ENCODE results near the gene CCDC196.

- TF ChIP-seq POLR2A (IDR thresholded peaks at IDR 0.05) = no peak
- no peak for TF ChIP-seq CTCF (IDR thresholded peaks at IDR 0.05)
- TF ChIP-seq POLR2AphosphoS5 (IDR thresholded peaks at IDR 0.05) = no peak
- no peak for TF ChIP-seq EP300 (IDR thresholded peaks at IDR 0.05)
Measured at GRCh38 chr14:66496188-66496807, 10.1 kb downstream of the CCDC196 start.

Data from upper lobe of left lung (tissue), 4 donors.